ENCODE data around the gene OR9A4.

GRCh38 chr7:141943846-141944245, 27.6 kb downstream of the OR9A4 start:
- TF ChIP-seq ZNF274 (IDR thresholded peaks at IDR 0.05; ENCODE audit: low read length) (no peak), ZNF274 (tag by site-specific recombination; IDR thresholded peaks at IDR 0.05; ENCODE audit: borderline replicate concordance) (no peak), ZNF629 (tag by site-specific recombination; IDR thresholded peaks at IDR 0.05) (no peak), ZNF10 (tag by site-specific recombination; IDR thresholded peaks at IDR 0.05) (no peak), REST (tag by site-specific recombination; IDR thresholded peaks at IDR 0.05) (no peak), ZNF324 (tag by site-specific recombination; IDR thresholded peaks at IDR 0.05) (no peak), ZNF23 (tag by site-specific recombination; IDR thresholded peaks at IDR 0.05; ENCODE audit: borderline replicate concordance) (no peak), ZNF639 (tag by site-specific recombination; IDR thresholded peaks at IDR 0.05) (no peak), ZNF18 (tag by site-specific recombination; IDR thresholded peaks at IDR 0.05) (no peak), HOXA7 (CRISPR knock-in tag; IDR thresholded peaks at IDR 0.05; ENCODE audit: borderline replicate concordance) (no peak)
- TF ChIP-seq, protein P1, sequence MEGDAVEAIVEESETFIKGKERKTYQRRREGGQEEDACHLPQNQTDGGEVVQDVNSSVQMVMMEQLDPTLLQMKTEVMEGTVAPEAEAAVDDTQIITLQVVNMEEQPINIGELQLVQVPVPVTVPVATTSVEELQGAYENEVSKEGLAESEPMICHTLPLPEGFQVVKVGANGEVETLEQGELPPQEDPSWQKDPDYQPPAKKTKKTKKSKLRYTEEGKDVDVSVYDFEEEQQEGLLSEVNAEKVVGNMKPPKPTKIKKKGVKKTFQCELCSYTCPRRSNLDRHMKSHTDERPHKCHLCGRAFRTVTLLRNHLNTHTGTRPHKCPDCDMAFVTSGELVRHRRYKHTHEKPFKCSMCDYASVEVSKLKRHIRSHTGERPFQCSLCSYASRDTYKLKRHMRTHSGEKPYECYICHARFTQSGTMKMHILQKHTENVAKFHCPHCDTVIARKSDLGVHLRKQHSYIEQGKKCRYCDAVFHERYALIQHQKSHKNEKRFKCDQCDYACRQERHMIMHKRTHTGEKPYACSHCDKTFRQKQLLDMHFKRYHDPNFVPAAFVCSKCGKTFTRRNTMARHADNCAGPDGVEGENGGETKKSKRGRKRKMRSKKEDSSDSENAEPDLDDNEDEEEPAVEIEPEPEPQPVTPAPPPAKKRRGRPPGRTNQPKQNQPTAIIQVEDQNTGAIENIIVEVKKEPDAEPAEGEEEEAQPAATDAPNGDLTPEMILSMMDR (tag by site-specific recombination; IDR thresholded peaks at IDR 0.05): no peak

All from HEK293 (cell line).